ENCODE data around the gene MRM2. TPM values are rescaled to one million over a fixed set of nuclear protein-coding genes. Genes with fewer than 3 reads are reported as not detected.

The MRM2 gene
- total and polyA plus RNA-seq, 10 of the 15 experiments (the other 5 are each of a cell fraction or from before 2014, with no cell fraction given): 43.2 to 128 (median 71.4) TPM

DNA sequence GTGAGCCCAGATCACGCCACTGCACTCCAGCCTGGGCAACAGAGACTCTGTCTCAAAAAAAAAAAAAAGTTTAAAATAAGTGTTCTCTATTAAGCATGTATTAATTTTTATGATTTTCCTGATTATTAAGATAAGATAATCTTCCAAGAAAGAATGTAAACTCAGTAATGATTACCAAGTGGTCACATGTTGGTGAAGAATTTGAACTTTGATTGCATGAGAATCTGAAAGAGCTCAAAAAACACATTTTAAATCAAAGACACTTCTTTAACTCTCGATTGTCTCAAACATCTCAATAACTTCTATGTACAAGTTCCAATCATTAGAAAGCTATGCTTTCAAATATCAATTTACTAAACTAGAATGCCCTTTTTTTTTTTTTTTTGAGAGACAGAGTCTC lies 38.4 kb upstream of the MRM2 start (continued):
- TF ChIP-seq NFYB (IDR thresholded peaks at IDR 0.05; ENCODE audit: insufficient read depth, low read depth, low read length) (no peak), CHD1 (IDR thresholded peaks at IDR 0.05; ENCODE audit: low read depth, low read length) (no peak), TAF1 (IDR thresholded peaks at IDR 0.05; ENCODE audit: borderline replicate concordance, low read depth, low read length) (no peak), FOXM1 (IDR thresholded peaks at IDR 0.05; ENCODE audit: low read depth, low read length) (no peak), DPF2 (IDR thresholded peaks at IDR 0.05) (no peak)
- TF ChIP-seq, protein P1, sequence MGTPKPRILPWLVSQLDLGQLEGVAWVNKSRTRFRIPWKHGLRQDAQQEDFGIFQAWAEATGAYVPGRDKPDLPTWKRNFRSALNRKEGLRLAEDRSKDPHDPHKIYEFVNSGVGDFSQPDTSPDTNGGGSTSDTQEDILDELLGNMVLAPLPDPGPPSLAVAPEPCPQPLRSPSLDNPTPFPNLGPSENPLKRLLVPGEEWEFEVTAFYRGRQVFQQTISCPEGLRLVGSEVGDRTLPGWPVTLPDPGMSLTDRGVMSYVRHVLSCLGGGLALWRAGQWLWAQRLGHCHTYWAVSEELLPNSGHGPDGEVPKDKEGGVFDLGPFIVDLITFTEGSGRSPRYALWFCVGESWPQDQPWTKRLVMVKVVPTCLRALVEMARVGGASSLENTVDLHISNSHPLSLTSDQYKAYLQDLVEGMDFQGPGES (IDR thresholded peaks at IDR 0.05): no peak

DNA sequence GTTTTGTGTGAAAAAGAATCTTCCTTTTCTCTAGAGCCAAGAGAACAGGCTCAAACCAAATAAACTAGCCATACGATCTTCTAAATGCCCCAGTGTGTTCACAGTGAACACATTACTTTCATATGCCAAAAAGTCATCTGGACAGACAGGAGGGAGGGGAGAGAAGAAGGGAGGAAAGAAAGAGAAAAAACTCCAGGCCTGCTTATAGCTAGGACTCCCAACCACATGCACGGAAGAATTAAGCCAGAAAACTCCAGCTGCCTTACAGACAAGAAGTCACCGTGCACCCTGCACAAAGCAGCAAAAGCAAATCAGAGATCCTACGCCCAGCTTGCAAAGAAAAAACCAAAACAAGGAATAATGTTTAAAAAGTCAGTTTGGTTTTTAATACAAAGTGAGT lies 37.9 kb upstream of the MRM2 start:
- Histone ChIP-seq H3K27ac (ENCODE audit: control insufficient read depth, insufficient read depth) (no peak overlapping the region), H3K9ac (ENCODE audit: control insufficient read depth, insufficient read depth, low read length) (no peak overlapping the region), H3K4me1 (ENCODE audit: control insufficient read depth, insufficient read depth, low read length) (no peaks in the 10 kb centered on the region), H3K79me2 (ENCODE audit: control insufficient read depth, insufficient read depth, low read length) (peaks cover 26% of the 10 kb centered on the region), H3K9me3 (replicated peaks; ENCODE audit: control insufficient read depth, insufficient read depth, low read length) (no peaks in the 10 kb centered on the region), H3K4me3 (no peak overlapping the region), H3K27me3 (replicated peaks in 1 of 2; ENCODE audit: control insufficient read depth in 2 of 2, insufficient read depth in 2 of 2, low read length in 1 of 2) (no peaks in the 10 kb centered on the region), H4K20me1 (ENCODE audit: control insufficient read depth, insufficient read depth) (no peaks in the 10 kb centered on the region; the same call in 1 of the 2 replicates), H2AFZ (ENCODE audit: control insufficient read depth, low read depth, low read length) (no peak overlapping the region), H3K36me3 (ENCODE audit: control insufficient read depth in 2 of 2, insufficient read depth in 2 of 2, low read length in 1 of 2) (peaks cover 7 to 15% of the 10 kb centered on the region in 2 experiments; a peak in 3 of 4 replicates), H3K4me2 (ENCODE audit: control insufficient read depth, insufficient read depth) (no peak overlapping the region)
- ChIA-PET POLR2A (no interaction called here), CTCF (no interaction called here), SMC1A (ENCODE audit: uncharacterized antibody, unreplicated experiment) (interaction anchor here (0.7 to 1.4 kb wide), 6 partner anchors 14 to 241 kb away, joined by 3 to 4 read pairs (median 4); no protein-coding TSS in a partner anchor), RAD21 (ENCODE audit: unreplicated experiment) (no interaction called here)
- DNase-seq (ENCODE audit: low read depth, low spot score): no peak
- FAIRE-seq: no peak
- intact Hi-C loops (cut with micrococcal nuclease; ENCODE audit: unreplicated experiment) (no loop called here), in situ Hi-C loops (cut with MboI) (no loop called here)
- WGBS (ENCODE audit: insufficient coverage, insufficient replicate concordance, low lambda C conversion rate, missing lambda C conversion rate): 86% methylated on average over 4 of the region's 4 CpGs
- no peak for TF ChIP-seq ETV6 (conservative IDR thresholded peaks at IDR 0.05 in 1 of 2, IDR thresholded peaks at IDR 0.05 in 1 of 2; ENCODE audit: borderline replicate concordance in 1 of 2, low read depth in 1 of 2)
- TF ChIP-seq POLR2AphosphoS2 (IDR thresholded peaks at IDR 0.05; ENCODE audit: low read depth, low read length): no peak
- no peak for TF ChIP-seq RAD21 (IDR thresholded peaks at IDR 0.05; ENCODE audit: insufficient read depth, low read depth, low read length)
- no peak for TF ChIP-seq ZSCAN29 (IDR thresholded peaks at IDR 0.05)
- TF ChIP-seq EP300 (IDR thresholded peaks at IDR 0.05; ENCODE audit: borderline replicate concordance in 1 of 2, control insufficient read depth in 1 of 2, low read depth in 2 of 2, low read length in 2 of 2): no peak
- TF ChIP-seq, protein P2, sequence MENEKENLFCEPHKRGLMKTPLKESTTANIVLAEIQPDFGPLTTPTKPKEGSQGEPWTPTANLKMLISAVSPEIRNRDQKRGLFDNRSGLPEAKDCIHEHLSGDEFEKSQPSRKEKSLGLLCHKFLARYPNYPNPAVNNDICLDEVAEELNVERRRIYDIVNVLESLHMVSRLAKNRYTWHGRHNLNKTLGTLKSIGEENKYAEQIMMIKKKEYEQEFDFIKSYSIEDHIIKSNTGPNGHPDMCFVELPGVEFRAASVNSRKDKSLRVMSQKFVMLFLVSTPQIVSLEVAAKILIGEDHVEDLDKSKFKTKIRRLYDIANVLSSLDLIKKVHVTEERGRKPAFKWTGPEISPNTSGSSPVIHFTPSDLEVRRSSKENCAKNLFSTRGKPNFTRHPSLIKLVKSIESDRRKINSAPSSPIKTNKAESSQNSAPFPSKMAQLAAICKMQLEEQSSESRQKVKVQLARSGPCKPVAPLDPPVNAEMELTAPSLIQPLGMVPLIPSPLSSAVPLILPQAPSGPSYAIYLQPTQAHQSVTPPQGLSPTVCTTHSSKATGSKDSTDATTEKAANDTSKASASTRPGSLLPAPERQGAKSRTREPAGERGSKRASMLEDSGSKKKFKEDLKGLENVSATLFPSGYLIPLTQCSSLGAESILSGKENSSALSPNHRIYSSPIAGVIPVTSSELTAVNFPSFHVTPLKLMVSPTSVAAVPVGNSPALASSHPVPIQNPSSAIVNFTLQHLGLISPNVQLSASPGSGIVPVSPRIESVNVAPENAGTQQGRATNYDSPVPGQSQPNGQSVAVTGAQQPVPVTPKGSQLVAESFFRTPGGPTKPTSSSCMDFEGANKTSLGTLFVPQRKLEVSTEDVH (IDR thresholded peaks at IDR 0.05; ENCODE audit: low read depth, partially characterized antibody): no peak
- no peak for ATAC-seq
- BruUV-seq (replicated peaks): no TSS peak
